Measurements from ENCODE around the gene LCE3C. TPM values are rescaled to one million over a fixed set of nuclear protein-coding genes. Genes with fewer than 3 reads are reported as not detected.
"Not testable (repeated sequence)": the region's sequence is repeated elsewhere in the genome, so short reads cannot be mapped to it uniquely, and the experiment has no call there.

The LCE3C gene
- total and polyA plus RNA-seq, 2 experiments from 2014 or later, result not detected

DNA sequence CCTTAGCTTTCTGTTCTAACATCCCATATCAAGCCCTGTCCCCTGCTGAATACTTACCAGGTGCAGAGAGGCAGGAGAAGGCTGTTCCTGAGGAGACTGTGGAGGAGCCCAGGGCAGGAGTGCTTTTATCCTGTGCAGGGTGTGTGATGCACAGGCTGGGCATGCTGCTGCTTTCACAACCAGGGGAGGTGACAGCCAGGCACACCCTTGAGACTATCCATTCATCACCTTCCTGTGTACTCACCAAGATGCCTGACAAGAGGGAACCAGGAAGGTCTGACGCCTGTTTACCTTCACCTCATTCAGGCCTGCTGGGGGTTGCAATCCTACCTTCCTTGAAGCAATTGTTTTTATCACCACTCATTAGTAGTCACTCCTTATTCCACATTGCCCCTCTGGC lies 33.4 kb upstream of the LCE3C start, which contains the start of gene LCE3E:
LCE3E (minus strand) TSS at position 100 of the 400 bp plus-strand sequence. CDS start 572 bp downstream, outside the sequence.
- TF ChIP-seq, protein P1, sequence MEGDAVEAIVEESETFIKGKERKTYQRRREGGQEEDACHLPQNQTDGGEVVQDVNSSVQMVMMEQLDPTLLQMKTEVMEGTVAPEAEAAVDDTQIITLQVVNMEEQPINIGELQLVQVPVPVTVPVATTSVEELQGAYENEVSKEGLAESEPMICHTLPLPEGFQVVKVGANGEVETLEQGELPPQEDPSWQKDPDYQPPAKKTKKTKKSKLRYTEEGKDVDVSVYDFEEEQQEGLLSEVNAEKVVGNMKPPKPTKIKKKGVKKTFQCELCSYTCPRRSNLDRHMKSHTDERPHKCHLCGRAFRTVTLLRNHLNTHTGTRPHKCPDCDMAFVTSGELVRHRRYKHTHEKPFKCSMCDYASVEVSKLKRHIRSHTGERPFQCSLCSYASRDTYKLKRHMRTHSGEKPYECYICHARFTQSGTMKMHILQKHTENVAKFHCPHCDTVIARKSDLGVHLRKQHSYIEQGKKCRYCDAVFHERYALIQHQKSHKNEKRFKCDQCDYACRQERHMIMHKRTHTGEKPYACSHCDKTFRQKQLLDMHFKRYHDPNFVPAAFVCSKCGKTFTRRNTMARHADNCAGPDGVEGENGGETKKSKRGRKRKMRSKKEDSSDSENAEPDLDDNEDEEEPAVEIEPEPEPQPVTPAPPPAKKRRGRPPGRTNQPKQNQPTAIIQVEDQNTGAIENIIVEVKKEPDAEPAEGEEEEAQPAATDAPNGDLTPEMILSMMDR (IDR thresholded peaks at IDR 0.05; ENCODE audit: poor library complexity), result no peak
- no peak for TF ChIP-seq EZH2 (IDR thresholded peaks at IDR 0.05; ENCODE audit: borderline replicate concordance)
- TF ChIP-seq EZH2phosphoT487 (IDR thresholded peaks at IDR 0.05; ENCODE audit: low read depth, severe bottlenecking, unreplicated experiment), result no peak
- no peak within 1 kb of the TSS for H3K27ac ChIP-seq
- no peaks in the 10 kb centered on the region for H3K4me1 ChIP-seq (ENCODE audit: insufficient read depth)
- no peaks in the 10 kb centered on the region for H4K20me1 ChIP-seq (ENCODE audit: insufficient read depth, poor library complexity, severe bottlenecking)
- no peak for DNase-seq (ENCODE audit: low spot score)
- peaks cover 4% of the 10 kb centered on the region for H3K9me3 ChIP-seq (ENCODE audit: low read depth)
- 78% methylated on average over 1 of the region's 1 CpG for WGBS (ENCODE audit: low lambda C conversion rate, missing lambda C conversion rate)
- H3K9me2 ChIP-seq (replicated peaks; ENCODE audit: insufficient read depth), result no peaks in the 10 kb centered on the region
- no peak within 1 kb of the TSS for H3K4me2 ChIP-seq
- H2AFZ ChIP-seq, result no peak within 1 kb of the TSS
- no peaks in the 10 kb centered on the region for H3K79me2 ChIP-seq
- H3K4me3 ChIP-seq, result no peak within 1 kb of the TSS
- no peaks in the 10 kb centered on the region for H3K27me3 ChIP-seq
- no peaks in the 10 kb centered on the region for H3K36me3 ChIP-seq (replicated peaks; ENCODE audit: insufficient read depth, low read depth)

DNA sequence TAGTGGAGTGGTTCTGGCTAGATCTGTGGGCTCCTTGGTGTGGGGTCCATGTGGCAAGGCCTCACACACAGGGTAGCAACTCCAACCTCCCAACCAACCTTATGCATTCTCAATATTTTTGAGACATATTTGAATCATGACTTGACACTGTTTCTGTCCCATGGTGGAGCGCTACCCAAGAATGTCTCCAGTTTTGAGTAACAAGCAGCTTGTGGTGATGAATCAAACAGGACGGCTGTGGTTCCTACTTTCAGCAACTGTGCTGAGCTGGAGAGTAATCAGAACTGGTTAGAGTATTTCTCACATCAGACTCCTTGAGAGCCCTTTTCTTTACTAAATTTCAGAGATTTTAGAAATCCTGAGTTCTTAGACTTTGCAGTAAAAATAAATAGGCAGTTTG lies 22.9 kb upstream of the LCE3C start:
- Histone ChIP-seq H3K27me3 (no peaks in the 10 kb centered on the region), H3K27ac (no peak overlapping the region), H2AFZ (no peak overlapping the region), H3K9me3 (ENCODE audit: low read depth) (no peaks in the 10 kb centered on the region), H3K4me1 (ENCODE audit: insufficient read depth) (no peaks in the 10 kb centered on the region), H3K9me2 (replicated peaks; ENCODE audit: insufficient read depth) (no peaks in the 10 kb centered on the region), H3K4me3 (no peak overlapping the region), H3K4me2 (no peak overlapping the region), H4K20me1 (ENCODE audit: insufficient read depth, poor library complexity, severe bottlenecking) (no peaks in the 10 kb centered on the region), H3K36me3 (replicated peaks; ENCODE audit: insufficient read depth, low read depth) (no peaks in the 10 kb centered on the region), H3K79me2 (no peaks in the 10 kb centered on the region)
- TF ChIP-seq EZH2phosphoT487 (IDR thresholded peaks at IDR 0.05; ENCODE audit: low read depth, severe bottlenecking, unreplicated experiment) (no peak), EZH2 (IDR thresholded peaks at IDR 0.05; ENCODE audit: borderline replicate concordance) (no peak)
- TF ChIP-seq, protein P1 (IDR thresholded peaks at IDR 0.05; ENCODE audit: poor library complexity), result no peak
- 64% methylated on average over 2 of the region's 2 CpGs for WGBS (ENCODE audit: low lambda C conversion rate, missing lambda C conversion rate)
- no peak for DNase-seq (ENCODE audit: low spot score)

DNA sequence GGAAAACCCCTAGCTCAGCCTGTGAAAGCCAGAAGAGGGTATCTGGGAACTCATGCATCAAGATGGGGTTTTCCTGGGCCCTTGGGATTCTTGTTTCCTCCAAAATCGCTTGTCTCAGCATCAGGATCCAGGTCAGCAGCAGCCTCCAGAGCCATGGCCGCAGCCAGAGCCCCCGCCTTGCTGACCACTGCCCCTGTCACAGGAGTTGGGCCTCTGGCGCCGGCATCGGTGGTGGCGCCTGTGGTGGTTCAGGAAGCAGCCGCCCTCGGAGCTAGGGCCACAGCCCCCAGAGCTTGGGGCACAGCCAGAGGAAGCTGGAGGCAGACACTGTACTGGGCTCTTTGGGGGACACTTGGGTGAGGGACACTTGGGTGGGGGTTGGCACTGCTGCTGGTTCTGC lies 20.5 kb upstream of the LCE3C start:
- not testable (repeated sequence) for H4K20me1 ChIP-seq (ENCODE audit: insufficient read depth, poor library complexity, severe bottlenecking); H3K4me1 ChIP-seq (ENCODE audit: insufficient read depth); H3K27me3 ChIP-seq; H3K36me3 ChIP-seq (replicated peaks; ENCODE audit: insufficient read depth, low read depth); H3K4me3 ChIP-seq; H3K9me3 ChIP-seq (ENCODE audit: low read depth); DNase-seq (ENCODE audit: low spot score); H2AFZ ChIP-seq; H3K9me2 ChIP-seq (replicated peaks; ENCODE audit: insufficient read depth); H3K27ac ChIP-seq; H3K4me2 ChIP-seq; H3K79me2 ChIP-seq
- 74% methylated on average over 9 of the region's 9 CpGs for WGBS (ENCODE audit: low lambda C conversion rate, missing lambda C conversion rate)

DNA sequence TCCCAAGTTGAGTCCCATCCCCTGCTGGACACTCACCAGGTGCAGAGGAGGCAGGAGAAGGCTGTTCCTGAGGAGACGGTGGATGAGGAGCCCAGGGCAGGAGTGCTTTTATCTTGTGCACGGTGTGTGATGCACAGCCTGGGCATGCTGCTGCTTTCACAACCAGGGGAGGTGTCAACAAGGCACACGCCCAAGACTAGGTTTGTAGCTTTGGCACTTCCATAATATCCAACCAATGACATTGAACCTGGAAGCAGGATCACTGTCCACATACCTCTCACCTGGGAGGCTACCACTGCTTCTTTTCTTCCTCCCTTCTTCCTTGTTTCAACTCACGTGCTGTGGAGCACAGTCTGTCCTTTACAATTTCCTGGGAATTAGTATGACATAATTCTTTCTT lies 19.6 kb upstream of the LCE3C start, which contains the start of gene LCE3D:
LCE3D (minus strand) TSS at position 84 of the 400 bp plus-strand sequence. CDS start 580 bp downstream, outside the sequence.
- Histone ChIP-seq H4K20me1 (ENCODE audit: insufficient read depth, poor library complexity, severe bottlenecking) (no peaks in the 10 kb centered on the region), H3K9me2 (replicated peaks; ENCODE audit: insufficient read depth) (no peaks in the 10 kb centered on the region), H3K27ac (no peak within 1 kb of the TSS), H3K36me3 (replicated peaks; ENCODE audit: insufficient read depth, low read depth) (no peaks in the 10 kb centered on the region), H2AFZ (no peak within 1 kb of the TSS), H3K27me3 (no peaks in the 10 kb centered on the region), H3K4me1 (ENCODE audit: insufficient read depth) (no peaks in the 10 kb centered on the region), H3K4me2 (no peak within 1 kb of the TSS), H3K79me2 (no peaks in the 10 kb centered on the region), H3K4me3 (no peak within 1 kb of the TSS), H3K9me3 (ENCODE audit: low read depth) (no peaks in the 10 kb centered on the region)
- no peak for DNase-seq (ENCODE audit: low spot score)
- TF ChIP-seq, protein P1 (IDR thresholded peaks at IDR 0.05; ENCODE audit: poor library complexity), result no peak
- TF ChIP-seq EZH2phosphoT487 (IDR thresholded peaks at IDR 0.05; ENCODE audit: low read depth, severe bottlenecking, unreplicated experiment) (no peak), EZH2 (IDR thresholded peaks at IDR 0.05; ENCODE audit: borderline replicate concordance) (no peak)
- WGBS (ENCODE audit: low lambda C conversion rate, missing lambda C conversion rate), result 46% methylated on average over 4 of the region's 4 CpGs

Data from hepatocyte (in vitro differentiated cells).